HepG2 (cell line): Measurements from ENCODE around the gene CTNNA2. TPM values are rescaled to one million over a fixed set of nuclear protein-coding genes. Genes with fewer than 3 reads are reported as not detected.

ENCODE experiments used
- ATAC-seq: fragments of 200-7000 bp; cut with Tn5 transposase; 3 replicates; pipeline ENCODE4 v1.9.1; 2020; ENCODE audit warnings: mild to moderate bottlenecking, moderate library complexity
- BruUV-seq: library from RNA; stranded (reverse); fragments of 400-500 nt; replicated peaks from 2 replicates; lab custom pipeline; 2021; lab: Mats Ljungman, UMichigan
- CTCF ChIA-PET: fragments of 300-600 bp; formaldehyde crosslinking; extraction: SDS; loops from one replicate; lab custom pipeline; 2021; ENCODE audit warnings: low total read pairs, inconsistent platforms, low intra/inter-chr PET ratio; lab: Yijun Ruan, JAX
- POLR2A ChIA-PET: fragments of 350-600 bp; sonication (Branson Sonifier 250); formaldehyde crosslinking; loops from one replicate; lab custom pipeline; 2020; ENCODE audit warnings: antibody characterized with exemption, inconsistent platforms; lab: Yijun Ruan, JAX
- DNase-seq: peaks from one replicate; pipeline ENCODE4 v3.0.0-alpha.2; 2015; ENCODE audit warnings: low spot score
- FAIRE-seq: peaks from 3 replicates; lab custom pipeline; 2011; peaks lifted over from hg19 to GRCh38; lab: Jason Lieb, UNC
- H2AFZ ChIP-seq: one replicate; pipeline ENCODE4 v1.6.1; 2011; ENCODE audit warnings: low read length, inconsistent platforms
- H3K27ac ChIP-seq: fragments of 300-600 bp; 3 replicates; pipeline ENCODE4 v1.8.0; 2011; ENCODE audit warnings: mixed run types, mild to moderate bottlenecking, mixed read lengths, low read length, inconsistent platforms; ENCODE audit not compliant: insufficient read depth; ENCODE audit errors: extremely low read length
- H3K27me3 ChIP-seq, 2 experiments: fragments of 200-600 bp in 1 of 2; 2 replicates in 1 of 2; 3 replicates in 1 of 2; pipeline versions ENCODE4 v1.6.0 to v1.8.0; 2011; ENCODE audit warnings: low read length in 2 of 2, mild to moderate bottlenecking in 2 of 2, moderate library complexity in 2 of 2, inconsistent platforms in 1 of 2; ENCODE audit not compliant: insufficient read depth in 2 of 2, control insufficient read depth in 1 of 2
- H3K36me3 ChIP-seq, 2 experiments: fragments of 200-600 bp in 1 of 2; replicated peaks in 1 of 2; 2 replicates in 1 of 2; 3 replicates in 1 of 2; pipeline versions ENCODE4 v1.5.1 to v1.8.0; 2011; ENCODE audit warnings: low read length in 2 of 2, inconsistent platforms in 1 of 2; ENCODE audit not compliant: insufficient read depth in 2 of 2, control insufficient read depth in 1 of 2
- H3K4me1 ChIP-seq: 2 replicates; pipeline ENCODE4 v1.5.1; 2012; ENCODE audit warnings: low read length, inconsistent platforms; ENCODE audit not compliant: insufficient read depth
- H3K4me2 ChIP-seq: 2 replicates; pipeline ENCODE4 v1.6.0; 2011; ENCODE audit warnings: low read depth, low read length, inconsistent platforms
- H3K4me3 ChIP-seq, 3 experiments: fragments of 200-600 bp in 1 of 3; sonication (generic), shearing (Covaris generic) in 1 of 3; replicated peaks in 1 of 3; 2 replicates each; pipeline ENCODE4 v1.5.1; 2011 to 2016; ENCODE audit warnings: low read length in 3 of 3, inconsistent platforms in 2 of 3, low read depth in 2 of 3, mild to moderate bottlenecking in 2 of 3, control low read depth in 1 of 3, mixed read lengths in 1 of 3; ENCODE audit not compliant: insufficient read depth in 1 of 3
- H3K79me2 ChIP-seq: one replicate; pipeline ENCODE4 v1.6.1; 2011; ENCODE audit warnings: low read length, inconsistent platforms; ENCODE audit not compliant: insufficient read depth
- H3K9ac ChIP-seq: 2 replicates; pipeline ENCODE4 v1.6.0; 2011; ENCODE audit warnings: mild to moderate bottlenecking, low read depth, low read length, inconsistent platforms; ENCODE audit not compliant: insufficient read depth
- H3K9me3 ChIP-seq: 2 replicates; pipeline ENCODE4 v1.5.1; 2012; ENCODE audit warnings: mild to moderate bottlenecking, low read length
- H4K20me1 ChIP-seq: 2 replicates; pipeline ENCODE4 v1.6.0; 2011; ENCODE audit warnings: inconsistent platforms, mild to moderate bottlenecking, low read length, moderate library complexity; ENCODE audit not compliant: insufficient read depth
- CBX1 ChIP-seq: IDR thresholded peaks from one replicate; pipeline ENCODE4 v1.6.1; 2016; ENCODE audit warnings: antibody characterized with exemption, low read depth
- HCFC1 ChIP-seq: fragments of 150-350 bp; IDR thresholded peaks from 2 replicates; pipeline ENCODE4 v1.6.1; 2014; ENCODE audit warnings: low read depth, low read length
- JARID2 ChIP-seq: sonication (generic); formaldehyde crosslinking; IDR thresholded peaks from 2 replicates; pipeline ENCODE4 v1.8.1; 2023; ENCODE audit warnings: missing genetic modification reagents, inconsistent platforms; ENCODE audit not compliant: insufficient replicate concordance
- MAF1 ChIP-seq: sonication (generic); formaldehyde crosslinking; IDR thresholded peaks from 2 replicates; pipeline ENCODE4 v1.5.0; 2020; ENCODE audit warnings: missing genetic modification reagents, borderline replicate concordance
- PAX8 ChIP-seq: sonication (generic); formaldehyde crosslinking; IDR thresholded peaks from 2 replicates; pipeline ENCODE4 v1.8.0; 2022; ENCODE audit warnings: mild to moderate bottlenecking, missing genetic modification reagents, borderline replicate concordance
- SAP130 ChIP-seq: IDR thresholded peaks from 2 replicates; pipeline ENCODE4 v1.6.1; 2016; ENCODE audit warnings: low read depth
- ZNF251 ChIP-seq: sonication (generic); formaldehyde crosslinking; IDR thresholded peaks from 2 replicates; pipeline ENCODE4 v1.9.0; 2021; ENCODE audit warnings: mild to moderate bottlenecking, missing genetic modification reagents
- ZNF34 ChIP-seq: sonication (generic); formaldehyde crosslinking; IDR thresholded peaks from 2 replicates; pipeline ENCODE4 v1.4.0; 2020; ENCODE audit warnings: mild to moderate bottlenecking, missing genetic modification reagents, borderline replicate concordance
- ZNF619 ChIP-seq: sonication (generic); formaldehyde crosslinking; IDR thresholded peaks from 2 replicates; pipeline ENCODE4 v1.4.0; 2020; ENCODE audit warnings: mild to moderate bottlenecking, missing genetic modification reagents
- ZNF83 ChIP-seq: sonication (generic); formaldehyde crosslinking; IDR thresholded peaks from 2 replicates; pipeline ENCODE4 v1.4.0; 2020; ENCODE audit warnings: missing genetic modification reagents, mild to moderate bottlenecking, borderline replicate concordance
- ZSCAN12 ChIP-seq: sonication (generic); formaldehyde crosslinking; IDR thresholded peaks from 2 replicates; pipeline ENCODE4 v1.9.0; 2021; ENCODE audit warnings: mild to moderate bottlenecking, missing genetic modification reagents
- WGBS: methylation state at CpG from one replicate; pipeline ENCODE4 v1.1.6; 2017; ENCODE audit warnings: low lambda C conversion rate; 5-methylcytosine and 5-hydroxymethylcytosine counted together
- in situ Hi-C: cut with HindIII; loops from 2 replicates; pipeline ENCODE4 v1.10.0; 2017; ENCODE audit warnings: low pct_unique_long_range_greater_than_20kb; ENCODE audit not compliant: extremely low pct_ligation_motif_present
- intact Hi-C: fragments of 100-400 bp; cut with micrococcal nuclease; formaldehyde crosslinking; loops from one replicate; pipeline ENCODE4 v1.10.0; 2022; ENCODE audit not compliant: unreplicated experiment
- polyA plus RNA-seq, 8 experiments: library from polyadenylated mRNA; depleted of rRNA in 3 of 8; stranded (reverse) in 7 of 8; unstranded in 1 of 8; fragments of >200 nt; fragmentation: Illumina TruSeq in 4 of 8; extraction: Trizol in 4 of 8; gene quantifications; 2 replicates each; pipeline versions ENCODE4 v1.2.1 to v1.2.3, GENCODE V29; 2011 to 2016; ENCODE audit warnings: low read depth in 4 of 8, missing spikeins in 1 of 8, mixed read lengths in 1 of 8; ENCODE audit not compliant: insufficient read depth in 1 of 8
- total RNA-seq, 5 experiments: library from RNA; depleted of rRNA; stranded (reverse); fragments of >200 nt; fragmentation: Illumina TruSeq; extraction: Trizol; gene quantifications; 2 replicates each; pipeline ENCODE4 v1.2.3, GENCODE V29; 2016; ENCODE audit warnings: low read depth in 1 of 5
- TF ChIP-seq, protein P1 (sequence below): IDR thresholded peaks from 2 replicates; pipeline ENCODE4 v1.6.1; 2016; ENCODE audit warnings: low read depth, borderline replicate concordance
- TF ChIP-seq, protein P2 (sequence below): sonication (generic); formaldehyde crosslinking; IDR thresholded peaks from 2 replicates; pipeline ENCODE4 v1.5.0; 2020; ENCODE audit warnings: missing genetic modification reagents, mild to moderate bottlenecking, borderline replicate concordance
- TF ChIP-seq, protein P3 (sequence below): sonication (generic); formaldehyde crosslinking; IDR thresholded peaks from 2 replicates; pipeline ENCODE4 v1.9.0; 2021; ENCODE audit warnings: missing genetic modification reagents, borderline replicate concordance
- TF ChIP-seq, protein P4 (sequence below): sonication (generic); formaldehyde crosslinking; IDR thresholded peaks from 2 replicates; pipeline ENCODE4 v1.4.0; 2020; ENCODE audit warnings: low read depth, mild to moderate bottlenecking, missing genetic modification reagents
- TF ChIP-seq, protein P5 (sequence below): sonication (generic); formaldehyde crosslinking; IDR thresholded peaks from 2 replicates; pipeline ENCODE4 v1.4.0; 2020; ENCODE audit warnings: missing genetic modification reagents

Gene CTNNA2
- total and polyA plus RNA-seq, 2 of the 13 experiments (the other 11 are each of a cell fraction or from before 2014, with no cell fraction given) = not detected

DNA sequence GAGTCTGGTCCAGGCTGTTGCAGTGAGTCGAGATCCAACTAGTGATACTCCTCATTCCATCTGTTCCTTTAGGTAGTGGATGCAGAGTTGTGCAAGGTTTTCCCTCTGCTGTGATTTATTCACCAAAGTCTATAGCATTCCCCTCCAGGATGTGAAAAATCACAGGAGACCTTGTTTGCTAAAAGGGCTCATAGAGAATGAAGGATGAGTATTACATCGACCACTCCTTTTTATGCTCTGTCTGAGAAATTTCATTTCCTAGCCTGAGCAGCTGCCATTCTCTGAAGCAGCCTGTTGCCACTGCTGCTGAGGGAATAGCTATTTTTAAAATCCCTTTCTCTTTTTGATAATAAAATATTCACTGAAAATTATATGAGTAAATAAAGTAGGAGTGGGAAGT, 925.8 kb downstream of the CTNNA2 start (continued):
- TF ChIP-seq, protein P1, sequence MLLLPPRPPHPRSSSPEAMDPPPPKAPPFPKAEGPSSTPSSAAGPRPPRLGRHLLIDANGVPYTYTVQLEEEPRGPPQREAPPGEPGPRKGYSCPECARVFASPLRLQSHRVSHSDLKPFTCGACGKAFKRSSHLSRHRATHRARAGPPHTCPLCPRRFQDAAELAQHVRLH = no peak
- TF ChIP-seq ZNF83 (CRISPR knock-in tag) = no peak

DNA sequence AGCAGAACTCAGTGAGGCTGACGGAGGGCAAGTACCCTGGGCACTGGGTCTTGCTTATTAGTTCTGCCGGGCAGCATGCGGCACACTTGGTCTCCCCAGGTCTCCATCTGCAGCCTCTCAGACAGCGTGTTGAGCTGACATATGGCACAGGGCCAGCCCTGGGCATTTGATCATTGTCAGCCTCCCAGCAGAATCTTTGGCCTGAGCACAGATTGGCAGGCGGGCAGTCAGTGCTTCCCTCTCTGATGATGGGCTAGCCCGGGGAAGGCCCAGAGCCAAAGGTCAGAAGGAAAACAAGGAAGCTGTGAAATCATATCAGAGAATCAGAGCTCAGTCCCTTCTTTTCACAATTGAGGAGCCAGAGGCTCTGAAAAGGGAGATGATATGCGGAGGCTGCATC, 941.8 kb downstream of the CTNNA2 start:
- Histone ChIP-seq H3K4me1 (no peaks in the 10 kb centered on the region), H3K79me2 (no peaks in the 10 kb centered on the region), H3K9ac (no peak overlapping the region), H3K36me3 (no peaks in the 10 kb centered on the region), H2AFZ (no peak overlapping the region)
- no peak for ATAC-seq
- CTCF ChIA-PET = no interaction called here
- WGBS = 51% methylated on average over 7 of the region's 7 CpGs
- in situ Hi-C loops = no loop called here
- no peak for TF ChIP-seq JARID2
- TF ChIP-seq SAP130 (CRISPR knock-in tag) = no peak
- TF ChIP-seq, protein P2, sequence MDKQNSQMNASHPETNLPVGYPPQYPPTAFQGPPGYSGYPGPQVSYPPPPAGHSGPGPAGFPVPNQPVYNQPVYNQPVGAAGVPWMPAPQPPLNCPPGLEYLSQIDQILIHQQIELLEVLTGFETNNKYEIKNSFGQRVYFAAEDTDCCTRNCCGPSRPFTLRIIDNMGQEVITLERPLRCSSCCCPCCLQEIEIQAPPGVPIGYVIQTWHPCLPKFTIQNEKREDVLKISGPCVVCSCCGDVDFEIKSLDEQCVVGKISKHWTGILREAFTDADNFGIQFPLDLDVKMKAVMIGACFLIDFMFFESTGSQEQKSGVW = no peak
- TF ChIP-seq ZNF619 (CRISPR knock-in tag) = no peak
- TF ChIP-seq ZNF34 (CRISPR knock-in tag) = no peak
- TF ChIP-seq, protein P3, sequence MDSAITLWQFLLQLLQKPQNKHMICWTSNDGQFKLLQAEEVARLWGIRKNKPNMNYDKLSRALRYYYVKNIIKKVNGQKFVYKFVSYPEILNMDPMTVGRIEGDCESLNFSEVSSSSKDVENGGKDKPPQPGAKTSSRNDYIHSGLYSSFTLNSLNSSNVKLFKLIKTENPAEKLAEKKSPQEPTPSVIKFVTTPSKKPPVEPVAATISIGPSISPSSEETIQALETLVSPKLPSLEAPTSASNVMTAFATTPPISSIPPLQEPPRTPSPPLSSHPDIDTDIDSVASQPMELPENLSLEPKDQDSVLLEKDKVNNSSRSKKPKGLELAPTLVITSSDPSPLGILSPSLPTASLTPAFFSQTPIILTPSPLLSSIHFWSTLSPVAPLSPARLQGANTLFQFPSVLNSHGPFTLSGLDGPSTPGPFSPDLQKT = no peak
- TF ChIP-seq PAX8 (CRISPR knock-in tag) = no peak
- TF ChIP-seq, protein P4, sequence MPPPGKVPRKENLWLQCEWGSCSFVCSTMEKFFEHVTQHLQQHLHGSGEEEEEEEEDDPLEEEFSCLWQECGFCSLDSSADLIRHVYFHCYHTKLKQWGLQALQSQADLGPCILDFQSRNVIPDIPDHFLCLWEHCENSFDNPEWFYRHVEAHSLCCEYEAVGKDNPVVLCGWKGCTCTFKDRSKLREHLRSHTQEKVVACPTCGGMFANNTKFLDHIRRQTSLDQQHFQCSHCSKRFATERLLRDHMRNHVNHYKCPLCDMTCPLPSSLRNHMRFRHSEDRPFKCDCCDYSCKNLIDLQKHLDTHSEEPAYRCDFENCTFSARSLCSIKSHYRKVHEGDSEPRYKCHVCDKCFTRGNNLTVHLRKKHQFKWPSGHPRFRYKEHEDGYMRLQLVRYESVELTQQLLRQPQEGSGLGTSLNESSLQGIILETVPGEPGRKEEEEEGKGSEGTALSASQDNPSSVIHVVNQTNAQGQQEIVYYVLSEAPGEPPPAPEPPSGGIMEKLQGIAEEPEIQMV (CRISPR knock-in tag) = no peak
- no peak for TF ChIP-seq ZNF251 (CRISPR knock-in tag)
- no peak for TF ChIP-seq CBX1
- TF ChIP-seq, protein P5, sequence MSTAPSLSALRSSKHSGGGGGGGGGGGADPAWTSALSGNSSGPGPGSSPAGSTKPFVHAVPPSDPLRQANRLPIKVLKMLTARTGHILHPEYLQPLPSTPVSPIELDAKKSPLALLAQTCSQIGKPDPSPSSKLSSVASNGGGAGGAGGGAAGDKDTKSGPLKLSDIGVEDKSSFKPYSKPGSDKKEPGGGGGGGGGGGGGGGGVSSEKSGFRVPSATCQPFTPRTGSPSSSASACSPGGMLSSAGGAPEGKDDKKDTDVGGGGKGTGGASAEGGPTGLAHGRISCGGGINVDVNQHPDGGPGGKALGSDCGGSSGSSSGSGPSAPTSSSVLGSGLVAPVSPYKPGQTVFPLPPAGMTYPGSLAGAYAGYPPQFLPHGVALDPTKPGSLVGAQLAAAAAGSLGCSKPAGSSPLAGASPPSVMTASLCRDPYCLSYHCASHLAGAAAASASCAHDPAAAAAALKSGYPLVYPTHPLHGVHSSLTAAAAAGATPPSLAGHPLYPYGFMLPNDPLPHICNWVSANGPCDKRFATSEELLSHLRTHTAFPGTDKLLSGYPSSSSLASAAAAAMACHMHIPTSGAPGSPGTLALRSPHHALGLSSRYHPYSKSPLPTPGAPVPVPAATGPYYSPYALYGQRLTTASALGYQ = no peak
- TF ChIP-seq MAF1 = no peak
- no peak for TF ChIP-seq HCFC1
- no peak for TF ChIP-seq ZSCAN12
- TF ChIP-seq, all 625 proteins: peak for 0
- intact Hi-C loops = no loop called here
- POLR2A ChIA-PET = no interaction called here
- H3K27ac ChIP-seq = no peak overlapping the region
- no peak for FAIRE-seq
- no peak for DNase-seq
- H3K27me3 ChIP-seq = no peaks in the 10 kb centered on the region; a peak in 1 of 5 replicates
- no peak overlapping the region for H3K4me3 ChIP-seq
- no peaks in the 10 kb centered on the region for H4K20me1 ChIP-seq
- peaks cover 61% of the 10 kb centered on the region for H3K9me3 ChIP-seq
- no peak overlapping the region for H3K4me2 ChIP-seq
- BruUV-seq = no TSS peak
